OCI-LY1 (cell line): ENCODE results near the gene GPR45.

Experiments
- EZH2 ChIP-seq: fragments of 200-600 bp; sonication (generic), shearing (Covaris generic); IDR thresholded peaks from 2 replicates; pipeline ENCODE4 v1.8.0; 2017; ENCODE audit warnings: borderline replicate concordance, mixed run types, mild to moderate bottlenecking, antibody characterized with exemption, low read length, moderate library complexity, mixed read lengths
- TF ChIP-seq, protein P1 (sequence below): fragments of 200-600 bp; sonication (generic), shearing (Covaris generic); IDR thresholded peaks from 2 replicates; pipeline ENCODE4 v1.5.1; 2017; ENCODE audit warnings: mild to moderate bottlenecking, antibody characterized with exemption, low read length, moderate library complexity, mixed read lengths

DNA sequence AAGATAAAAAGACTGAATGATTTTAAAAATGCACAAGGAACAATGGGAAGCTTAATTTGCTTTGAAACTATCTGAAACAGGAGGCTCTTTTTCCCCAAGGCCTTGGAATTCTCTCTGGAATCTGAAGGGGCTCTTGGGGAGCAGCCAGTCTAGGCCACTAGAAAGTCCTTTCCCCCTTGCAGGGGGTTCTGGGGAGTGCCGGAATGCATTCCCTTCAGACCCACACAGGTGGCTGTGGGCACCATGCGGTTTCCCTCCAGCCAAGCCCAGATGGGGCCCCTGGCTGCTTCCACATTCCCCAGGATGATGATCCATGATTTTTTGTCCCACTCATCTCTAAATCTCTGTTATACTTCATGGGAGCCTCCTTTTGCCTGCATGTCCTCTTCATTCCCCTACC, 10.7 kb downstream of the GPR45 start:
- TF ChIP-seq, protein P1, sequence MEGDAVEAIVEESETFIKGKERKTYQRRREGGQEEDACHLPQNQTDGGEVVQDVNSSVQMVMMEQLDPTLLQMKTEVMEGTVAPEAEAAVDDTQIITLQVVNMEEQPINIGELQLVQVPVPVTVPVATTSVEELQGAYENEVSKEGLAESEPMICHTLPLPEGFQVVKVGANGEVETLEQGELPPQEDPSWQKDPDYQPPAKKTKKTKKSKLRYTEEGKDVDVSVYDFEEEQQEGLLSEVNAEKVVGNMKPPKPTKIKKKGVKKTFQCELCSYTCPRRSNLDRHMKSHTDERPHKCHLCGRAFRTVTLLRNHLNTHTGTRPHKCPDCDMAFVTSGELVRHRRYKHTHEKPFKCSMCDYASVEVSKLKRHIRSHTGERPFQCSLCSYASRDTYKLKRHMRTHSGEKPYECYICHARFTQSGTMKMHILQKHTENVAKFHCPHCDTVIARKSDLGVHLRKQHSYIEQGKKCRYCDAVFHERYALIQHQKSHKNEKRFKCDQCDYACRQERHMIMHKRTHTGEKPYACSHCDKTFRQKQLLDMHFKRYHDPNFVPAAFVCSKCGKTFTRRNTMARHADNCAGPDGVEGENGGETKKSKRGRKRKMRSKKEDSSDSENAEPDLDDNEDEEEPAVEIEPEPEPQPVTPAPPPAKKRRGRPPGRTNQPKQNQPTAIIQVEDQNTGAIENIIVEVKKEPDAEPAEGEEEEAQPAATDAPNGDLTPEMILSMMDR = no peak
- no peak for TF ChIP-seq EZH2
